ENCODE data around the gene ABCG1.

ABCG1 gene

DNA sequence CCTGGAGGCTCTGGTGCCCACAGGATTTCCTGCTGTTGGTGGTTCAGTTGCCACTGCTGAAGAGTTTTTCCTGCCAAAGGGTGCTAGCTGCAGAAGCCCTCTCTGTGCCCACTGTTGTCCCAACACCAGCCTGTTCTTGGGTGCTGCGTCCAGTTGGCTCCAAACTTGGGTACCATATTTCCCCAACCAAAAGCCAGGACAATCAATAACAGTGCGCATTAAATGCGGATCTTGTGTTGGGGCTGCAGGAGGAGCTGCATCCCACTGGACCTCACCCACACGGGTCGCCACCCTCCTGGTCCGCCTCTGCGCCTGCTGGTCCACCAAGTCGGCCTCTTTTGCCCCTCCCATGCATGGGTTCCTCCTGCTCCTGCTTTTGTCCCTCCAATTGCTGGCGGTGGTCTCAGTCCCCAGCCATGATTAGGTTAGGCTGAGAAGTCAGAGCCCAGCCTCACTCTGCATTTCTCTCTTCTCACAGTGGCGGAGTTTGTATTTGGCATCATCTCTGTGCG is 9.8 kb downstream of the ABCG1 start:
- TF ChIP-seq, protein P1, sequence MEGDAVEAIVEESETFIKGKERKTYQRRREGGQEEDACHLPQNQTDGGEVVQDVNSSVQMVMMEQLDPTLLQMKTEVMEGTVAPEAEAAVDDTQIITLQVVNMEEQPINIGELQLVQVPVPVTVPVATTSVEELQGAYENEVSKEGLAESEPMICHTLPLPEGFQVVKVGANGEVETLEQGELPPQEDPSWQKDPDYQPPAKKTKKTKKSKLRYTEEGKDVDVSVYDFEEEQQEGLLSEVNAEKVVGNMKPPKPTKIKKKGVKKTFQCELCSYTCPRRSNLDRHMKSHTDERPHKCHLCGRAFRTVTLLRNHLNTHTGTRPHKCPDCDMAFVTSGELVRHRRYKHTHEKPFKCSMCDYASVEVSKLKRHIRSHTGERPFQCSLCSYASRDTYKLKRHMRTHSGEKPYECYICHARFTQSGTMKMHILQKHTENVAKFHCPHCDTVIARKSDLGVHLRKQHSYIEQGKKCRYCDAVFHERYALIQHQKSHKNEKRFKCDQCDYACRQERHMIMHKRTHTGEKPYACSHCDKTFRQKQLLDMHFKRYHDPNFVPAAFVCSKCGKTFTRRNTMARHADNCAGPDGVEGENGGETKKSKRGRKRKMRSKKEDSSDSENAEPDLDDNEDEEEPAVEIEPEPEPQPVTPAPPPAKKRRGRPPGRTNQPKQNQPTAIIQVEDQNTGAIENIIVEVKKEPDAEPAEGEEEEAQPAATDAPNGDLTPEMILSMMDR (conservative IDR thresholded peaks at IDR 0.05; ENCODE audit: low read depth, low read length), result no peak
- H3K4me3 ChIP-seq (ENCODE audit: low read depth, low read length), result no peak overlapping the region
- DNase-seq (ENCODE audit: low read depth), result no peak

DNA sequence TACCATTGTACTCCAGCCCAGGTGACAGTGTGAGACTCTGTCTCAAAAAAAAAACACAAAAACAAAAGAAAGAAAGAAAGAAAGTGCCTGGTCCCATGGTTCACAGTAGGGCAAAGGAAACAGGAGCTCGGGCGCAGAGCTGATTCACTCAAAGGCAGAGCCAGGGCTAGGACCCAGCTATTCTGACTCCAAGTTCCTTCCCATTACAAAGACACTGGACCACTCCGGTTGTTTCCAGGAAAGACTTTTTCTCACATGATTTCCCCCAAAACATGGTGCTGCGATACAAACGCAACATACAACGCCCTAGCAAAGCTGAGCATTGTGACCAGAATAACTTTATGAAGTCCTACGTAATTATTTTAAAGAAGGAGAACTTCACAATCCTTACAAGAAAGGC is 10.7 kb downstream of the ABCG1 start:
- no peak overlapping the region for H3K4me3 ChIP-seq (ENCODE audit: low read depth, low read length)
- no peak for DNase-seq (ENCODE audit: low read depth)
- TF ChIP-seq, protein P1 (conservative IDR thresholded peaks at IDR 0.05; ENCODE audit: low read depth, low read length), result no peak

DNA sequence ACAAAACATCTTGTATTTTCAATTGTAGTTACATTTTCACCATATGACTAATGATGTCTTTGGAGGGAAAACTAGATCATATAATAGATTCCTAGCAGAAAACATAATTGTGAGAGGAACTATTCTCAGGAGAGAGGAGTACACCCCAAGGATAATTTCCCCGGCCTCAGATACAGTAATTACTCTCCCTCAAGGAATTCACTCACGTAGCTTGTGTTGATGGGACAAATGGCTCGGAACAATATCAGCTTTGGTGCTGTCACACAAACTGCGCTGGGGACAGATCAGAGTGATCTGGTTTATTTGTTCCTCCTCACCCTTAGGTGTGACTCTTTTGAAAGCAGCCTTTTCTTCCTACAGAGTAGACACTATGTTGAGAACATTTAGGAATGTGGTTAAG is 11.2 kb downstream of the ABCG1 start:
- DNase-seq (ENCODE audit: low read depth), result no peak
- TF ChIP-seq, protein P1 (conservative IDR thresholded peaks at IDR 0.05; ENCODE audit: low read depth, low read length), result no peak
- H3K4me3 ChIP-seq (ENCODE audit: low read depth, low read length), result no peak overlapping the region

DNA sequence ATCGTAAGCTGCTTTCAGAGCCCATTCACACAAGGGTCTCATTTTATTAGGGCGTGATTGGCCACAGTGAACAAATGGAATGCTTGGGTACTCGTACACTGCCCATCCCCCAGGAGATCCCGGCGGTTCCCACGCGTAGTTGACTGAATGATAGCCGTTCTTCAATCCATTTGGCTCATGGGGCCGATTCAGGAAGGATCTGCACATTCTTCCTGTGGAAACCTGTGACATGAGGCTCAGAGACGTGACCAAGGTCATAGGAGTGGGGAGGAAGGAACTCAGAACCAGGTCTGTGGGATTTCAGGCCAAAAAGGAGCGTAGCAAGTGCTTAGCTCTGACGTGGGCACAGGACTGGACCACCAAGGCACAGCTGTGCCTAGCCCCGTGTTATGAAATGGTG is 11.7 kb downstream of the ABCG1 start:
- DNase-seq (ENCODE audit: low read depth), result no peak
- H3K4me3 ChIP-seq (ENCODE audit: low read depth, low read length), result no peak overlapping the region
- TF ChIP-seq, protein P1 (conservative IDR thresholded peaks at IDR 0.05; ENCODE audit: low read depth, low read length), result no peak

DNA sequence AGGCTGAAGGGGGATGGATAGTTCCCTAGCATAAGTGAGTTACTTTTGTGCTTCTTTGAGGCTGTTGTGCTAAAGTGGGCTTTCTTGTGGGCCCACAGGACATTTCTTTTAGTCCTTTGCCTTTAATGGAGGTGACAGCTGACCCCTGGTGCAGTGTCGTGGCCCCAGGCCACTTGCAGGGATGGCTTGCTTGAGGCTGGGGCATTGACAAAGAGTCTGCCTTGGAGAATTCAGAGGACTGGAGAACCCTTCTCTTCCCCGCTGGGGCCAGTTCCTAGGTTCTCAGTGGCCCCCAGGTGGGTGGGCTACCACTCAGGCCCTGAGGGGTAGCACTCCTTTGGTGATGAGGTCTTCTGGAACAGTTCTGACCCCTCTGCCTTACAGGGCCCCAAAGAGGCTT is 12.8 kb downstream of the ABCG1 start:
- TF ChIP-seq, protein P1 (conservative IDR thresholded peaks at IDR 0.05; ENCODE audit: low read depth, low read length), result no peak
- no peak overlapping the region for H3K4me3 ChIP-seq (ENCODE audit: low read depth, low read length)
- DNase-seq (ENCODE audit: low read depth), result no peak

DNA sequence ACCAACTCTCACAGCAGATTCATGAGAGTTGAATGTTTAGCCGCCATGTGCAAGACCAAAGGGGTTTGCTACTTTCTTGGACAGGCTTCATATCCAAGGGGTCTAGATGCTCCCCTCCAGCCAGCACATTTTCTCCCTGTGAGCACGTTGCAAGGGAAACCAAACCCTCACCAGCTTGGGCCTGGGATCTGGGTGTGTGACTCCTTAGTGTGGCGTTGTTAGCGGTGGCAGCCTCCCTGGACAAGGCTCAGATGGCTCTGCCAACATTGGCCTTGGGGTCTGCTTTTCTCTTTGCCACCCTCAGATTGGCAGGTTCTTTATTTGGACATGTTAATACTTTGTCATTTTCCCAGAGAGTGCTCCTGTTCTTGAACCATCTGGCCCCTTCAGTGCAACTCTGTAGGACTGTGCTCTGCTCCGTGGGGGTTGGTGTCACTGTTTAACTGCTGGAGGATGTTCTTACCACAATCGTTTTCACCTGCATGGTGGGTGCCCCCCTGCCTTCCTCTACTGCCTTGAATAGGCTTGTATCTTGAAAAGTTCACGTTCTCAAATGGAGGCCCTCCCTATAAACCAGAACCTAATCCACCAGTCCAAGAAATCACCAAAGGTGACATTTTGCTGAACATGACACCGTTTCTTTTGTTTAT is 13.4 kb downstream of the ABCG1 start:
- DNase-seq (ENCODE audit: low read depth), result no peak
- no peak overlapping the region for H3K4me3 ChIP-seq (ENCODE audit: low read depth, low read length)
- TF ChIP-seq, protein P1 (conservative IDR thresholded peaks at IDR 0.05; ENCODE audit: low read depth, low read length), result no peak

All from choroid plexus epithelial cell (primary cell).